Left kidney (tissue), 2 donors: ENCODE results near the gene PRDX5. TPM values are rescaled to one million over a fixed set of nuclear protein-coding genes. Genes with fewer than 3 reads are reported as not detected.
"Not testable (repeated sequence)": the region's sequence is repeated elsewhere in the genome, so short reads cannot be mapped to it uniquely, and the experiment has no call there.

Experiments
- DNase-seq: peaks from one replicate; pipeline ENCODE4 v3.0.0-alpha.2; 2013
- polyA plus RNA-seq: library from polyadenylated mRNA; unstranded; fragments of 120-200 nt; gene quantifications from one replicate; pipeline ENCODE4 v1.2.1, GENCODE V29; 2013; ENCODE audit not compliant: insufficient read length

The PRDX5 gene
- polyA plus RNA-seq, 1 donor: 148 TPM

GRCh38 chr11:64322925-64323260 lies 5.0 kb downstream of the PRDX5 start:
- no peak for DNase-seq

GRCh38 chr11:64323373-64323772 lies 5.5 kb downstream of the PRDX5 start:
- no peak for DNase-seq

GRCh38 chr11:64323984-64324383 lies 6.1 kb downstream of the PRDX5 start:
- DNase-seq: not testable (repeated sequence)

GRCh38 chr11:64324692-64325469 lies 7.0 kb downstream of the PRDX5 start:
- DNase-seq: no peak

DNA sequence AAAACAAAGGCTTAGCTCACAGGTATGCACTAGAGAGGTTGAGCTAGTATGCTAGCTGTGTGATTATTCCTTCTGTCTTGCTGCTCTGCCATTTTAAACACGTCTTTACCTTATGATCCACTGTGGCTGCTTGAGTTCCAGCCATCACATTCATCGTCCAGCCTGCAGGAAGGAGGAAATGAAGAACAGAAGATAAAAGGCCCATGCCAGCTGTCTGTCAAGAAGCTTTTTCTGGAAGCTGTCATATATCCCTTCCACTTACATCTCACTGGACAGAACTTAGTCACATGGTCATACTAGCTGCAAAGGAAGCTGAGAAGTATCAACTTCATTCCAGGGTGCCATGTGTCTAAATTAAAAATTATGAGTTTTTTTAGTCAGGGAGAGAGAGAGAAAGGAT lies 9.5 kb downstream of the PRDX5 start:
- no peak for DNase-seq

DNA sequence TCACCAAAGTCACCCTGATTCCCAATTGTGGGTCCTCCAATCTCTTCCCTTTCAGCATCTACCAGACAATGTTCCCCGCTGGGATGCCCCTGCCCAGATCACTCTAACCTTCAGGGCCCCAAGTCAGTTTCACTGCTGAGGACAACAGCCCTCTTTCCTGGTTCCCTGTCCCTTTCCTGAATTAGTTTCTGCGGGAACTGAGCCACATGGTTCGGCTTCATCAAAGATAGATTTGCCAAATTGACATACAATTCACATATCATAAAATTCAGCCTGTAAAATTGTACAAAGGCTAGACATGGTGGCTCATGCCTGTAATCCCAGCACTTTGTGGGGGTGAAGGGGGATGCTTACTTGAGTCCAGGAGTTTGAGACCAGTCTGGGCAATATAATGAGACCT lies 10.1 kb downstream of the PRDX5 start:
- DNase-seq: no peak

DNA sequence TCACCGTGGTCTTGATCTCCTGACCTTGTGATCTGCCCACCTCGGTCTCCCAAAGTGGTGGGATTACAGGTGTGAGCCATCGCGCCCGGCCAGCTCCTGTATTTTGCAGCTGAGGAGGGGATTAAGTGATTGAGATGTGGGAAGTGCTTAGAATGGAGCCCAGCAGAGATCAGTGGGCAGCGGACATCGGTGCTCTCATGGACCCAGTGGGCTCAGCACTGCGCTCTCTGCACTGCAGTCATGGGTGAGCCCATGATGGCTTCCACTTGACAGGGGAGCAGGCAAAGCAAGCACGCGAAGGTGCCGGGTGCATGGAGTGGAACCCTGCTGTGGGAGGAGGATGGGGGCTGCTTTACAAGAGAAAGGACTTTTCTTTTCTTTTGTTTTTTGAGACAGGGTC lies 13.0 kb downstream of the PRDX5 start:
- no peak for DNase-seq

- no peak for DNase-seq
Observed at GRCh38 chr11:64331569-64332371, 13.8 kb downstream of the PRDX5 start.

DNA sequence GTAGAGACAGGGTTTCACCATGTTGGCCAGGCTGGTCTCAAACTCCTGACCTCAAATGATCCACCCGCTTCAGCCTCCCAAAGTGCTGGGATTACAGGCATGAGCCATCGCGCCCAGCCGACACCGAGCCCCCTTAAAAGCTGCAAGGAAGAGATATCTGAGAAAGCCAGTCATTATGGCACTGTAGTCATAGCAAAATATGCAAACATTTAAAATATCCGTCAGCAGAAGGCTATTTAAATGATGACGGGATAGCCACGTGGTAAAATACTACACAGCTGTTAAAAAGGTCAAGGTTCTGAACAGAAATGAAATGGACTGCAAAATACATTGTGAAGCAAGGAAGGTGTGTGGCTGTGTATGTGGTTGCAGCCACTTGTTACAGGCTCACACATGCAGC lies 15.6 kb downstream of the PRDX5 start:
- no peak for DNase-seq

DNA sequence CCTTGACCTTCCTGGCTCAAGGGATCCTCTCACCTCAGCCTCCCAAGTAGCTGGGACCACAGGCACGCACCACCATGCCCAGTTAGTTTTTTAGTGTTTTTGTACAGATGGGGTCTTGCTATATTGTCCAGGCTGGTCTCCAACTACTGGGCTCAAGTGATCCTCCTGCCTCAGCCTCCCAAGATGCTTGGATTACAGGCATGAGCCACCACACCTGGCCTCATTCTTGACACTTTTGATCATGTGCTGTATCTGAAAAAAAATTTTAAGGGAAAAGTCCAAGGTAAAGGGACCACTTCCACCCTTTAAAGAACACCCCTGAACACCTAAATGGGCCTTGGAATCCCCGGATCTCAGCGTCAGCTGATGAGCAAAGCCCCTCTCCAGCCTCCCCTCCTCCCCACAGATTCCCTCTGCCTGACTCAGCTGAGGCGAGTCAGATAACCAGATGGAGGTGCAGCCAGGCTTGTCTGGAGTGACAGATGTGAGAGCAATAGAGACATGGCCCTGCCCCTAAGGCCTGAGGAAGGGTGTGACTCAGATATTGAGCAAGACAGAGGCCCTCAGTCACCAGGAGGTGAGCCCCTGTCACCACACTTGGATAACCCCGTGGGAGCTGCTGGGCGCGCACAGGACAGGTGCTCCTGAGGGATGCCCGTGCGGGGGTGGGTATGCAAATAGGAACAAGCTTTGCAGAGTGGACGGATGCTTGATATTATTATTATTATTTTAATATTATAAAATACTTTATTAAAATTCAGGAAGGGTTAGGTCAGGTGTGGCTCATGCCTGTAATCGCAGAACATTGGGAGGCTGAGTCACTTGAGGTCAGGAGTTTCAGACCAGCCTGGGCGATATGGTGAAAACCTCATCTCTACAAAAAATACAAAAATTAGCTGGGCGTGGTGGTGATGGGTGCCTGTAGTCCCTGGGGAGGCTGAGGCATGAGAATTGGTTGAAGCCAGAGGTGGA lies 17.1 kb downstream of the PRDX5 start:
- DNase-seq: no peak

DNA sequence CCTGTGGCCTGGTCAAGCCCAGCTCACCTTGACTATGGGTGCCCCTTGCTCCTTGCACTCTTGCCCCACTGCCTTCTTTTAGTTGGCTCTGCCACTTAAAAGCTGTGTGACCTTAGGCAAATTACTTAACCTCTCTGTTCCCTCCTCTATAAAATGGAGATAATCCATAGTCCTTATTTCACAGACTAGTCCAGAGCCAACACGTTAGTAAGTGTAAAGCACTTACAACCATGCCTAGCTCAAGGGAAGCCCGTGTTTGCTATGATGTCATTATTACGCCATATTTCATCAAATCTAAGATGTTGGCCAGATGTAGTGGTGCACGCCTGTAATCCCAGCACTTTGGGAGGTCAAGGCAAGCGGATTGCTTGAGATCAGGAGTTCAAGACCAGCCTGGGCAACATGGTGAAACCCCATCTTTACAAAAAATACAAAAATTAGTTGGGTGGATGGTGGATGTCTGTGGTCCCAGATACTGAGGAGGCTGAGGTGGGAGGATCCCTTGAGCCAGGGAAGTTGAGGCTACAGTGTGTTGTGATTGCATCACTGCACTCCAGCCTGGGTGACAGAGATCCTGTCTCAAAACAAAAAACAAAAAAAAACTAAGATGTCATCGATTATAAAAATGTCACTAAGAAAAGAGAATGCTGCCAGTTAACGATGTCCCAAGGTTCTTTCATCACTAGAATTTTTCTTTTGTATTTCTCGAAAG lies 19.8 kb downstream of the PRDX5 start:
- no peak for DNase-seq

- no peak for DNase-seq
Observed at GRCh38 chr11:64338716-64339115, 20.8 kb downstream of the PRDX5 start.

GRCh38 chr11:64339286-64339685 lies 21.4 kb downstream of the PRDX5 start:
- DNase-seq: no peak

DNA sequence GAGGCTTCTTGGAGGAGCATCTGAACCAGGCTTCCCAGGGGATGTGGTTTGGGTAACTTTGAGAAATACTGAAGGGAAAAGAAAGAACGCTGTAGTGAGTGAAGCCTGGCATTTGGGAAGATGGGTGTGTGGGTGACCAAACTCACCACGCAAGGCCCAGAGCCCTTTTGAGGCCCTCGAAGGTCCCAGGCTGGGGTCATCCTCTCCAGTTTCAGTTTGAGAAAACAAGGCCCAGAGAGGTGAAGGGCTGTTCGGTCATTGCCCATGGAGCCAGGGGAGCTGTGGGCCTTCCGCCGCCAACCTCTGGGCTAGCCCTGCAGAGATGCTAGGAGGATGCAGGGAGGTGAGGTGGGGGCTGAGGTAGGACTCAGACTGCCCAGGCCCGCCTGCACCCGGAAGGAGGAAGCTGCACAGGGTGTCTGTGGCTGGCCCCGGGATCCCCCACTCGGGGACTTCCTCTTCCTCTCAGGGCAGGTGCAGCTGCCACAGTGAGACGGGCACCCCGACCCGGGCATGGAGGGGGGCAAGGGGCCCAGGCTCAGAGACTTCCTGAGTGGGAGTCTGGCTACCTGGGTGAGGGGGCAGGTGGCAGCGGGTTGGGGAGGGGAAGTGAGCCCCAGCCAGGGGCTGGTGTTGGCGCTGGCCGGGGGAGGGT lies 22.0 kb downstream of the PRDX5 start, which contains the start of gene CCDC88B:
CCDC88B (plus strand) TSS at position 451 of the 655 bp plus-strand sequence; CDS start at position 514, 63 bp downstream.
- DNase-seq: no peak

DNA sequence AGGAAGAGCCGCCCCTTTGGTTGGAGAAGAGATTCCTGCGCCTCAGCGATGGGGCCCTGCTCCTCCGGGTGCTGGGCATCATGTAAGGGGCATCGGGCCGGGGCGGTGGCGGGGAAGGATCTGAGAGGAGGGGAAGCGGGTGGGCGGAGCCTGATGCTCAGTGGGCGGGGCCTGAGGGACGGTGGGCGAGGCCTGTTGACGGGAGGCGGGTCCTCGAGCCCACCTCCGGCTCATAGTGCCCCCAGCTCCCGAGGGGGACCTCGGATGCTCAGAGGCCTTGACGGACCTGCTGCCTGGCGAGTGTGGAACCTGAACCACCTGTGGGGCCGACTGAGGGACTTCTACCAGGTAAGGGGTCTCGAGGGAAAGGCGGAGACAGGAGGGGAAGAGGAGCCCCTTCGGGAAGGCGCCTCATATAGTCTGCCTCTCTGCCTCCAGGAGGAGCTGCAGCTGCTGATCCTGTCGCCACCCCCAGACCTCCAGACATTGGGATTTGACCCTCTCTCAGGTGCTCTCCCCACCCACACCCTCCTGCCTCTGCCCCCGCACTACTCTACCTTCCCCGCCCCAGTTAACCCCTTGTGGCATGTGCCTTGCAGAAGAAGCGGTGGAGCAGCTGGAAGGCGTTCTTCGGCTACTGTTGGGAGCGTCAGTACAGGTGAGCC lies 22.9 kb downstream of the PRDX5 start:
- DNase-seq: no peak

DNA sequence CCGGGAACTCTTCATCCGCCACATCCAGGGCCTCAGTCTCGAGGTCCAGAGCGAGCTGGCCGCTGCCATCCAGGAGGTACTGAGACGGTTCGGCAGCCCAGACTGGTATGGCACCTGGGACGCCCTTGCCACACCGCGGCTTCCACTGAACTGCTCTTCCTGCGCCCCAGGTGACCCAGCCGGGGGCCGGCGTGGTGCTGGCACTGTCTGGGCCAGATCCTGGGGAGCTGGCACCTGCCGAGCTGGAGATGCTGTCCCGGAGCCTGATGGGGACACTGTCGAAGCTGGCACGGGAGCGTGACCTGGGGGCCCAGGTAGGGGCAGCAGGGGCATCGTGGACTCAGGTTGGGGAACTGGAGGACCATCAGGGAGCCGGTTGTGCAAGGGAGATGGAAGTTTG lies 23.5 kb downstream of the PRDX5 start:
- DNase-seq: no peak

- DNase-seq: peak; percentile 82
Observed at GRCh38 chr11:64341851-64342791, 24.2 kb downstream of the PRDX5 start.

- DNase-seq: no peak
Observed at GRCh38 chr11:64342869-64343745, 25.2 kb downstream of the PRDX5 start.
